Activated T-helper 17 cell treated with anti-CD3 and anti-CD28 coated beads, Interleukin-2, amount 50 U/mL, for 72 hours (primary cell): ENCODE data around the gene KCNS1. TPM values are rescaled to one million over a fixed set of nuclear protein-coding genes. Genes with fewer than 3 reads are reported as not detected.

Experiments used
- ATAC-seq: fragments of 150-1000 bp; cut with Tn5 transposase; replicated peaks from 2 replicates; pipeline ENCODE4 v1.10.0; 2021; ENCODE audit warnings: mild to moderate bottlenecking, moderate library complexity
- H3K27ac Mint-ChIP-seq: one replicate; pipeline ENCODE4 v1.8.0; 2022; ENCODE audit warnings: mixed read lengths
- H3K27me3 Mint-ChIP-seq: one replicate; pipeline ENCODE4 v1.8.0; 2022; ENCODE audit warnings: mixed read lengths
- H3K36me3 Mint-ChIP-seq: one replicate; pipeline ENCODE4 v1.8.0; 2022; ENCODE audit warnings: low read depth, mild to moderate bottlenecking, mixed read lengths
- H3K4me1 Mint-ChIP-seq: one replicate; pipeline ENCODE4 v1.8.0; 2022; ENCODE audit warnings: mixed read lengths
- H3K4me3 Mint-ChIP-seq: one replicate; pipeline ENCODE4 v1.8.0; 2022; ENCODE audit warnings: mild to moderate bottlenecking, mixed read lengths
- H3K9me3 Mint-ChIP-seq: one replicate; pipeline ENCODE4 v1.8.0; 2022; ENCODE audit warnings: mixed read lengths
- total RNA-seq, 2 donors: library from RNA; stranded (reverse); gene quantifications; one replicate each; pipeline ENCODE4 v1.2.3, GENCODE V29; 2022

KCNS1 gene
- total RNA-seq, 2 donors from 2014 or later = 0.15 to 0.24 TPM

DNA sequence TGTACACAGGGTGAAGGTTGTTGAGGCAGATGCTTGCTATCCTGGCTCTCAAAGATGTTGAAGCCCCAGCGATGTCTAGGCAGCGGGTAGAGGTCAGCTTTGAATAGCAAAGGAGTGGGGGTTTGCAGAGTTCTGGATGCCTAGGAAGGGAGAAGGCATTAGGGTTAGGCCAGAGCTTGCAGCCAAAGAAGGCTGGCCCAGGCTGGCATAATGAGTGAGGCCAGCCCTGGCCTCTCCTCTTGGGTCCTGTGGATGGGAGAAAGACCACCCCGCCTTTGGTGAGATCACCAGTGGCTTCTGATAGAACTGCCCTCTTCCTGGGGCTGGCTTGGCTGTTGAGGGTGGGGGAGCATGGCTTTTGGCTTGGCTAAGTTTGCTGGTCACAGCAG is 14.5 kb upstream of the KCNS1 start:
- no peaks in the 10 kb centered on the region for H3K9me3 Mint-ChIP-seq
- peak overlapping the region; percentile 49 for H3K4me3 Mint-ChIP-seq
- ATAC-seq = no peak
- H3K4me1 Mint-ChIP-seq = peaks cover 9% of the 10 kb centered on the region
- H3K36me3 Mint-ChIP-seq = no peaks in the 10 kb centered on the region
- peaks cover 6% of the 10 kb centered on the region for H3K27me3 Mint-ChIP-seq
- peak overlapping the region; percentile 48 for H3K27ac Mint-ChIP-seq

GRCh38 chr20:45114465-45115385 is 13.8 kb upstream of the KCNS1 start, which contains the start of gene WFDC5:
WFDC5 (minus strand) TSS chr20:45115174; CDS start chr20:45115083, 91 bp downstream.
- peaks cover 9% of the 10 kb centered on the region for H3K4me1 Mint-ChIP-seq

DNA sequence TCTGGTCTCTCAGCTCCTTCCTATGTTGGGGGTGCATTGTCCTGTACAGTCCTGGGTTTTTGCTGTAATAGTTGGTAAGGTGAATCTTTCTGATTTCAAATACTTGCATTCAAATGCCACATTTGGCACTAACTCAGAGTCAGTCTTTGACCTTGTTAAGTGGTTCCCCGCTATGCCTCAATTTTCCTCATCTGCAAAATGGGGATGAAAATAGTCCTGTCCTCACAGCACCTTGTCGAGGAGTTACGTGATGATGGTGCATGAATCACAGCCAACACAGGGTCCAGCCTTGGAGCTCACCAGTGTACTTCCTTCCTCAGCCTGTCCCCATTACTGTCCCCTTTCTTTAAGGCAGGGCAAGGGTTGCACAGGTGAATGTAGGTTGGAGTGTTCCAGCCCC is 12.9 kb upstream of the KCNS1 start:
- H3K27me3 Mint-ChIP-seq = peaks cover 3% of the 10 kb centered on the region
- H3K9me3 Mint-ChIP-seq = no peaks in the 10 kb centered on the region
- H3K4me1 Mint-ChIP-seq = peaks cover 9% of the 10 kb centered on the region
- H3K4me3 Mint-ChIP-seq = peak overlapping the region; percentile 49
- H3K36me3 Mint-ChIP-seq = no peaks in the 10 kb centered on the region
- H3K27ac Mint-ChIP-seq = no peak overlapping the region
- ATAC-seq = no peak

More at GRCh38 chr20:45114465-45115385, 13.8 kb upstream of the KCNS1 start, which contains the start of gene WFDC5:
- Mint-ChIP-seq H3K27me3 (peaks cover 3% of the 10 kb centered on the region), H3K9me3 (no peaks in the 10 kb centered on the region), H3K27ac (peak within 1 kb of the TSS; percentile 48), H3K36me3 (no peaks in the 10 kb centered on the region), H3K4me3 (peak within 1 kb of the TSS; percentile 49)
- peak; percentile 69 for ATAC-seq

GRCh38 chr20:45112754-45113153 is 11.8 kb upstream of the KCNS1 start:
- peaks cover 9% of the 10 kb centered on the region for H3K4me1 Mint-ChIP-seq
- no peaks in the 10 kb centered on the region for H3K36me3 Mint-ChIP-seq
- H3K4me3 Mint-ChIP-seq = no peak overlapping the region
- no peak overlapping the region for H3K27ac Mint-ChIP-seq
- no peak for ATAC-seq
- no peaks in the 10 kb centered on the region for H3K9me3 Mint-ChIP-seq
- H3K27me3 Mint-ChIP-seq = peaks cover 2% of the 10 kb centered on the region

DNA sequence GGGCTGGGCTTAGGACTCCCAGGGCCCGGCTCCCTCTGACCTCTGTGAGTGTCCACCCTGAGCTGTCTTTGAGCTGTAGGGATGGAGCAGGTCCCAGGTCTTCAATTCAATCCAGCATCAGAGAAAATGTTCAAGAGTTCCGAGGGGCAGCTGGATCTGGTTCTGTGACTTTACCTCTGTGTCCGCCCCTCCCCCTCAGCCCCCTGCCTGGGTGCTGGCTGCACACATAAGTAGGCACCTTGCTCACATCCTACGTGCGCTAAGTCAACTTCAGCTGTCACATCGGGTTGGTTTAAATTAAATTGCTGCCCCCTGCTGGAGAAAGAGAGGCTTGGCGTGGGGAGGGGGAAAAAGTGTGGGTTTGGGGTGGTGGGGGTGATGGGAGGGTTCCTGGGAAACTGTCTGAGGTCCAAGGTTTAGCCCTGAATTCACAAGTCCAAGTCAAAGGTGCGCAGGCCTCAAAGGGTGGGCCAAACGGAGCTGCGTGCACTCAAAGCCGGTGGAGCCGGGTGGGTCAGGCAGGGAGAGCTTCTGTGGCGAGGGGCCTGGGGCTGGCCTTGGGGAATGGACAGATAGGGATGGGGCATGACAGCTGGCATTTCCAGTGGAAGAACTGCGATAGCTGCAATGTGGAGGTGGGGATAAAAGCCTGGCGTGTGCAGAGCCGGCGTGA is 11.0 kb upstream of the KCNS1 start:
- H3K27ac Mint-ChIP-seq = no peak overlapping the region
- H3K4me3 Mint-ChIP-seq = no peak overlapping the region
- no peaks in the 10 kb centered on the region for H3K36me3 Mint-ChIP-seq
- ATAC-seq = no peak
- H3K27me3 Mint-ChIP-seq = no peaks in the 10 kb centered on the region
- no peaks in the 10 kb centered on the region for H3K9me3 Mint-ChIP-seq
- H3K4me1 Mint-ChIP-seq = peaks cover 9% of the 10 kb centered on the region

DNA sequence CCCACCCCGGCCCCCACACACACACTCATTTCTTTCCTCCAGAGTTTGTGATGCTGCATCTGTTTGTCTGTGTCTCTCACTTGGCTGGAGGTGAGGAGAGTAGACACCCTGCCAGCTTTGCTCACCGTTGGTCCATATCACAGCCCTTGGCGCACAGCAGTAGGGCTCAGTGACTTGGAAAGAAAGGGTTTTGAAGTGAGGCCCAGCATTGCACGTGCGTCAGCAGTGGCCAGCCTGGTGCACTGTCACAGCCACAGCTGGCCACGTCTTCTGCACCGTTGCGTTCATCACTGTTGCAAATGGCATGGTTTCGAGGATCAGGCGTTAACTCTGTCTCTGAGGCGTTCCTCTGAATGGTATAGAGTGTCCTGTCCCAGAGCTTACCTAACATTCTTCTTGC is 10.4 kb upstream of the KCNS1 start:
- ATAC-seq = no peak
- Mint-ChIP-seq H3K4me1 (peaks cover 7% of the 10 kb centered on the region), H3K4me3 (no peak overlapping the region), H3K27ac (no peak overlapping the region), H3K27me3 (no peaks in the 10 kb centered on the region), H3K36me3 (no peaks in the 10 kb centered on the region), H3K9me3 (no peaks in the 10 kb centered on the region)

GRCh38 chr20:45110301-45110700 is 9.4 kb upstream of the KCNS1 start:
- no peaks in the 10 kb centered on the region for H3K27me3 Mint-ChIP-seq
- H3K36me3 Mint-ChIP-seq = no peaks in the 10 kb centered on the region
- H3K9me3 Mint-ChIP-seq = no peaks in the 10 kb centered on the region
- no peak for ATAC-seq
- H3K4me1 Mint-ChIP-seq = no peaks in the 10 kb centered on the region
- no peak overlapping the region for H3K4me3 Mint-ChIP-seq
- H3K27ac Mint-ChIP-seq = no peak overlapping the region

DNA sequence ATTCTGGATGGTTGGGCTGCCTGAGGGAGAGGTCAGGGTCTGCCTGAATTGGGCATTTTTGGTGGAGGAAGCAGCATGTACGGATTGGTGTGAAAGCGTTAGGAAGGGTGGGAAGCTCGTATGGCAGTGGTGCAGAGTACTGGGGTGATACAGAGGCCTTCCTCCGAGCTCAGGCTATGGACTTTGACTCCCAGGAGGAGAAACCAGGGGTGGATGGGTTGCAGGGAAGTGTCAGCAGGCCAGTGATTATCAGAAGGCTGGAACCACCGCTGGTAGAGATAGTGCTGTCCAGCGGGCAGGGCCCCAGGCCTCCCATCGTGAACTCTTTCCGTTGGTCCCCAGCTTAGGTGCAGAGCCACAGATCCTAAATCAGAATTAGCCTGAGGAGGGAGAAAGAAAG is 8.7 kb upstream of the KCNS1 start:
- no peak overlapping the region for H3K27ac Mint-ChIP-seq
- H3K36me3 Mint-ChIP-seq = no peaks in the 10 kb centered on the region
- no peaks in the 10 kb centered on the region for H3K9me3 Mint-ChIP-seq
- H3K4me1 Mint-ChIP-seq = no peaks in the 10 kb centered on the region
- no peak overlapping the region for H3K4me3 Mint-ChIP-seq
- no peak for ATAC-seq
- no peaks in the 10 kb centered on the region for H3K27me3 Mint-ChIP-seq

- peaks cover 5% of the 10 kb centered on the region for H3K4me1 Mint-ChIP-seq
- H3K27me3 Mint-ChIP-seq = peaks cover 12% of the 10 kb centered on the region
- H3K4me3 Mint-ChIP-seq = no peak overlapping the region
- no peaks in the 10 kb centered on the region for H3K9me3 Mint-ChIP-seq
- H3K27ac Mint-ChIP-seq = no peak overlapping the region
- no peaks in the 10 kb centered on the region for H3K36me3 Mint-ChIP-seq
- ATAC-seq = no peak
Measured at GRCh38 chr20:45105317-45105716, 4.4 kb upstream of the KCNS1 start.

- H3K4me3 Mint-ChIP-seq = no peak overlapping the region
- H3K27ac Mint-ChIP-seq = no peak overlapping the region
- no peak for ATAC-seq
- H3K36me3 Mint-ChIP-seq = no peaks in the 10 kb centered on the region
- peaks cover 5% of the 10 kb centered on the region for H3K4me1 Mint-ChIP-seq
- peaks cover 18% of the 10 kb centered on the region for H3K27me3 Mint-ChIP-seq
- no peaks in the 10 kb centered on the region for H3K9me3 Mint-ChIP-seq
Measured at GRCh38 chr20:45104786-45105185, 3.9 kb upstream of the KCNS1 start.

GRCh38 chr20:45103072-45103471 is 2.1 kb upstream of the KCNS1 start:
- H3K27me3 Mint-ChIP-seq = peaks cover 29% of the 10 kb centered on the region
- no peak overlapping the region for H3K27ac Mint-ChIP-seq
- ATAC-seq = no peak
- H3K4me3 Mint-ChIP-seq = no peak overlapping the region
- H3K4me1 Mint-ChIP-seq = peaks cover 5% of the 10 kb centered on the region
- H3K36me3 Mint-ChIP-seq = no peaks in the 10 kb centered on the region
- no peaks in the 10 kb centered on the region for H3K9me3 Mint-ChIP-seq

DNA sequence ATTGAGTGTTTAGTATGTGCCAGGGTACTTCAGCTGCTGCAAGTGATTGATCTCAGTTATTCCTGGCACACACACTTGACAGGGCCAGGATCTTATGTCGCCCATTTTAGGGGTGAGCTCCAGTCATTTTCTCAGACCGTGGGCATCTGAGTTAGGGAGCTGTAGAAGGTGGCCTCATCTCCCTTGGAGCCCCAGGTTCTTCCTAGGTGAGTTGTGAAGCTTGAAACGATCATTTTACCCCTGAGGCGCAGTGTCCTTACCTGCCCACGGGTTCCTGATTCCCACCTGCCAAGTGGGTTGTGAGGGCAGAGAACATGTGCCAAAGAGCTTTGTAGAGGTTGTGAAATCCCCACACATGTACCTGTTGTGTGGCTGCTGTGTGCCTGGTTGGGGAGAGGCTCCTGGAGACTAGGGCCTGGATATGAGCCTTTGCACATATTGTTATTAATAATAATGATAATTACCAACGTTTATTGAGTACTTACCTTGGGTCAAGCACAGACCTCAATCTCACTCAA is 465 bp upstream of the KCNS1 start:
- Mint-ChIP-seq H3K4me1 (peaks cover 5% of the 10 kb centered on the region), H3K4me3 (no peak overlapping the region), H3K9me3 (no peaks in the 10 kb centered on the region), H3K27ac (no peak overlapping the region), H3K36me3 (peaks cover 5% of the 10 kb centered on the region), H3K27me3 (peaks cover 38% of the 10 kb centered on the region)
- no peak for ATAC-seq

- no peaks in the 10 kb centered on the region for H3K9me3 Mint-ChIP-seq
- H3K4me3 Mint-ChIP-seq = peak overlapping the region; percentile 66
- H3K27me3 Mint-ChIP-seq = peaks cover 39% of the 10 kb centered on the region
- peaks cover 5% of the 10 kb centered on the region for H3K36me3 Mint-ChIP-seq
- H3K4me1 Mint-ChIP-seq = peaks cover 5% of the 10 kb centered on the region
- no peak overlapping the region for H3K27ac Mint-ChIP-seq
- ATAC-seq = no peak
Measured at GRCh38 chr20:45098103-45098773, 2.7 kb downstream of the KCNS1 start.

- Mint-ChIP-seq H3K27me3 (peaks cover 39% of the 10 kb centered on the region), H3K4me3 (peak overlapping the region; percentile 66), H3K9me3 (no peaks in the 10 kb centered on the region), H3K36me3 (peaks cover 5% of the 10 kb centered on the region), H3K27ac (no peak overlapping the region), H3K4me1 (peaks cover 5% of the 10 kb centered on the region)
- peak; percentile 60 for ATAC-seq
Measured at GRCh38 chr20:45097485-45098102, 3.3 kb downstream of the KCNS1 start.
